SK-N-SH (cell line): ENCODE results near the gene IL17REL. TPM values are rescaled to one million over a fixed set of nuclear protein-coding genes. Genes with fewer than 3 reads are reported as not detected.

Experiments
- CTCF ChIA-PET: fragments of 300-600, 350-600 bp; formaldehyde crosslinking; extraction: SDS; loops from one replicate; lab custom pipeline; 2021; lab: Yijun Ruan, JAX
- POLR2A ChIA-PET: fragments of 350-600 bp; sonication (Branson Sonifier 250); formaldehyde crosslinking; extraction: SDS; loops from one replicate; lab custom pipeline; 2020; ENCODE audit warnings: antibody characterized with exemption, inconsistent platforms; lab: Yijun Ruan, JAX
- DNase-seq: peaks from one replicate; pipeline ENCODE4 v3.0.0; 2012
- H2AFZ ChIP-seq: fragments of 200-600 bp; sonication (generic); 2 replicates; pipeline ENCODE4 v1.8.1; 2016; ENCODE audit warnings: antibody characterized with exemption, mild to moderate bottlenecking, low read depth
- H3F3A ChIP-seq: fragments of 200-600 bp; sonication (generic); replicated peaks from 2 replicates; pipeline ENCODE3; 2016; ENCODE audit warnings: antibody characterized with exemption, mild to moderate bottlenecking; ENCODE audit not compliant: insufficient read depth
- H3K27ac ChIP-seq, 2 experiments: fragments of 200-500 bp in 1 of 2; fragments of 200-600 bp in 1 of 2; sonication (Bioruptor generic) in 1 of 2; sonication (generic), shearing (Covaris generic) in 1 of 2; 2 replicates each; pipeline versions ENCODE4 v1.5.1 to v1.6.1; 2014 to 2016; ENCODE audit warnings: low read depth in 2 of 2, inconsistent platforms in 1 of 2, low read length in 1 of 2, mild to moderate bottlenecking in 1 of 2, mixed read lengths in 1 of 2
- H3K27me3 ChIP-seq: fragments of 200-600 bp; sonication (generic), shearing (Covaris generic); 2 replicates; pipeline ENCODE4 v1.6.1; 2016; ENCODE audit warnings: mixed run types; ENCODE audit not compliant: insufficient read depth
- H3K36me3 ChIP-seq, 2 experiments: fragments of 200-500 bp in 1 of 2; fragments of 200-600 bp in 1 of 2; sonication (Bioruptor generic) in 1 of 2; sonication (generic) in 1 of 2; replicated peaks in 1 of 2; 2 replicates each; pipeline versions ENCODE3 to v1.5.1; 2014 to 2016; ENCODE audit warnings: low read length in 1 of 2, mild to moderate bottlenecking in 1 of 2; ENCODE audit not compliant: insufficient read depth in 2 of 2, control insufficient read depth in 1 of 2
- H3K4me1 ChIP-seq, 2 experiments: fragments of 200-500 bp in 1 of 2; fragments of 200-600 bp in 1 of 2; sonication (Bioruptor generic) in 1 of 2; sonication (generic), shearing (Covaris generic) in 1 of 2; 2 replicates each; pipeline versions ENCODE4 v1.5.1 to v1.6.1; 2014 to 2016; ENCODE audit warnings: low read depth in 1 of 2, low read length in 1 of 2, mixed run types in 1 of 2; ENCODE audit not compliant: insufficient read depth in 2 of 2, control insufficient read depth in 1 of 2
- H3K4me2 ChIP-seq: fragments of 200-600 bp; sonication (generic), shearing (Covaris generic); 2 replicates; pipeline ENCODE4 v1.6.1; 2017; ENCODE audit warnings: mixed run types
- H3K4me3 ChIP-seq, 2 experiments: fragments of 200-500 bp in 1 of 2; fragments of 200-600 bp in 1 of 2; sonication (Bioruptor generic) in 1 of 2; sonication (generic), shearing (Covaris generic) in 1 of 2; 2 replicates each; pipeline versions ENCODE4 v1.5.1 to v1.8.1; 2014 to 2016; ENCODE audit warnings: low read depth in 2 of 2, inconsistent platforms in 1 of 2, low read length in 1 of 2, mild to moderate bottlenecking in 1 of 2, mixed read lengths in 1 of 2, moderate library complexity in 1 of 2
- H3K79me2 ChIP-seq: fragments of 200-600 bp; sonication (generic); 2 replicates; pipeline ENCODE4 v1.8.1; 2017; ENCODE audit warnings: mild to moderate bottlenecking; ENCODE audit not compliant: insufficient read depth
- H3K9ac ChIP-seq: fragments of 200-600 bp; sonication (generic); 2 replicates; pipeline ENCODE4 v1.6.1; 2017; ENCODE audit warnings: mixed run types
- H3K9me2 ChIP-seq: fragments of 200-600 bp; sonication (generic); 2 replicates; pipeline ENCODE4 v1.6.1; 2017; ENCODE audit warnings: mixed run types
- H3K9me3 ChIP-seq: fragments of 200-600 bp; sonication (generic); 2 replicates; pipeline ENCODE4 v1.6.1; 2017; ENCODE audit warnings: mixed run types, mild to moderate bottlenecking, moderate library complexity
- H4K20me1 ChIP-seq: fragments of 200-600 bp; sonication (generic); 2 replicates; pipeline ENCODE4 v1.6.1; 2017; ENCODE audit warnings: mild to moderate bottlenecking, mixed run types; ENCODE audit not compliant: insufficient read depth
- CHD2 ChIP-seq: fragments of 150-350 bp; IDR thresholded peaks from 2 replicates; pipeline ENCODE4 v1.6.1; 2018; ENCODE audit warnings: low read length; ENCODE audit not compliant: partially characterized antibody
- ELF1 ChIP-seq: IDR thresholded peaks from 2 replicates; pipeline ENCODE4 v1.4.0; 2012
- EP300 ChIP-seq, 2 experiments: IDR thresholded peaks; 2 replicates each; pipeline versions ENCODE4 v1.4.0 to v1.6.1; 2012; ENCODE audit warnings: borderline replicate concordance in 1 of 2, low read depth in 1 of 2, low read length in 1 of 2
- FOXJ3 ChIP-seq: sonication (generic); formaldehyde crosslinking; IDR thresholded peaks from 2 replicates; pipeline ENCODE4 v1.5.1; 2020; ENCODE audit warnings: mild to moderate bottlenecking, missing genetic modification reagents
- FOXM1 ChIP-seq: IDR thresholded peaks from 2 replicates; pipeline ENCODE4 v1.4.0; 2012; ENCODE audit warnings: low read depth, mild to moderate bottlenecking
- GABPA ChIP-seq: IDR thresholded peaks from 2 replicates; pipeline ENCODE4 v1.4.0; 2012; ENCODE audit warnings: low read depth, mild to moderate bottlenecking
- IRF3 ChIP-seq: fragments of 150-350 bp; IDR thresholded peaks from 2 replicates; pipeline ENCODE4 v1.6.1; 2016; ENCODE audit warnings: mild to moderate bottlenecking, low read depth, low read length
- JUND ChIP-seq: IDR thresholded peaks from 2 replicates; pipeline ENCODE4 v1.4.0; 2012
- MAX ChIP-seq: IDR thresholded peaks from 2 replicates; pipeline ENCODE4 v1.4.0; 2012; ENCODE audit warnings: low read depth
- MEF2A ChIP-seq: IDR thresholded peaks from 2 replicates; pipeline ENCODE4 v1.4.0; 2012; ENCODE audit warnings: low read depth, borderline replicate concordance
- MXI1 ChIP-seq: IDR thresholded peaks from 2 replicates; pipeline ENCODE4 v1.6.1; 2012; ENCODE audit warnings: mild to moderate bottlenecking, low read depth, low read length, improper control_type of control experiment
- NRF1 ChIP-seq: IDR thresholded peaks from 2 replicates; pipeline ENCODE4 v1.6.1; 2012; ENCODE audit warnings: low read depth, mild to moderate bottlenecking, low read length
- POLR2AphosphoS5 ChIP-seq: IDR thresholded peaks from 2 replicates; pipeline ENCODE4 v1.6.1; 2012; ENCODE audit warnings: low read depth, low read length
- RAD21 ChIP-seq: IDR thresholded peaks from 2 replicates; pipeline ENCODE4 v1.6.1; 2012; ENCODE audit warnings: mild to moderate bottlenecking, low read length
- RCOR1 ChIP-seq: fragments of 150-350 bp; IDR thresholded peaks from 2 replicates; pipeline ENCODE4 v1.6.1; 2017; ENCODE audit warnings: antibody characterized with exemption, low read length
- RFX5 ChIP-seq: IDR thresholded peaks from 2 replicates; pipeline ENCODE4 v1.6.1; 2012; ENCODE audit warnings: mild to moderate bottlenecking, improper control_type of control experiment, low read length
- TAF1 ChIP-seq: IDR thresholded peaks from 2 replicates; pipeline ENCODE4 v1.6.1; 2012; ENCODE audit warnings: low read depth, mild to moderate bottlenecking, low read length, moderate library complexity, borderline replicate concordance
- TCF12 ChIP-seq: IDR thresholded peaks from 2 replicates; pipeline ENCODE4 v1.4.0; 2012
- TEAD4 ChIP-seq: IDR thresholded peaks from 2 replicates; pipeline ENCODE4 v1.4.0; 2012; ENCODE audit warnings: mild to moderate bottlenecking, borderline replicate concordance; ENCODE audit not compliant: insufficient read depth
- USF1 ChIP-seq: IDR thresholded peaks from 2 replicates; pipeline ENCODE4 v1.4.0; 2012; ENCODE audit warnings: low read depth, borderline replicate concordance
- USF2 ChIP-seq: fragments of 150-350 bp; IDR thresholded peaks from 2 replicates; pipeline ENCODE4 v1.6.1; 2017; ENCODE audit warnings: antibody characterized with exemption, low read length, low read depth, borderline replicate concordance
- WGBS: methylation state at CpG from one replicate; pipeline ENCODE4 v1.1.6; 2017; ENCODE audit warnings: low lambda C conversion rate; 5-methylcytosine and 5-hydroxymethylcytosine counted together
- polyA plus RNA-seq, 3 experiments: library from polyadenylated mRNA; depleted of rRNA; stranded (reverse); fragments of >200 nt; gene quantifications; 2 replicates each; pipeline ENCODE4 v1.2.3, GENCODE V29; 2012

Gene IL17REL
- polyA plus RNA-seq, 1 of the 3 experiments (the other 2 are of a cell fraction): not detected

GRCh38 chr22:49968313-49968830 is 44.2 kb downstream of the IL17REL start (continued):
- no peak for TF ChIP-seq MAX
- no peak for TF ChIP-seq MXI1
- TF ChIP-seq FOXM1: no peak

- Histone ChIP-seq H3K9me2 (no peaks in the 10 kb centered on the region), H2AFZ (no peak overlapping the region), H4K20me1 (no peaks in the 10 kb centered on the region), H3K4me2 (no peak overlapping the region), H3K9ac (no peak overlapping the region), H3K9me3 (no peaks in the 10 kb centered on the region), H3K79me2 (peaks cover 15% of the 10 kb centered on the region), H3K27me3 (no peaks in the 10 kb centered on the region), H3F3A (no peaks in the 10 kb centered on the region), H3K4me3 (no peak overlapping the region), H3K27ac (peak overlapping the region in 1 of 2 experiments; percentile 43; a peak in 1 of 4 replicates), H3K4me1 (peaks cover 16 to 25% of the 10 kb centered on the region in 2 experiments; a peak in 2 of 4 replicates), H3K36me3 (peaks cover 5 to 14% of the 10 kb centered on the region in 2 experiments)
- TF ChIP-seq CHD2 (no peak), FOXJ3 (CRISPR knock-in tag) (no peak), USF2 (0 out of 2 replicates have a peak, but pooled peaks have one; percentile 7), TAF1 (no peak), IRF3 (no peak), GABPA (no peak), USF1 (0 out of 2 replicates have a peak, but pooled peaks have one; percentile 14), FOXM1 (no peak), RAD21 (no peak), TEAD4 (no peak), RCOR1 (0 out of 2 replicates have a peak, but pooled peaks have one; percentile 14), RFX5 (no peak), TCF12 (no peak), JUND (no peak), POLR2AphosphoS5 (no peak), MXI1 (no peak), ELF1 (no peak), NRF1 (no peak), EP300 (IDR thresholded peaks at IDR 0.05; ENCODE audit: borderline replicate concordance in 1 of 2, low read depth in 1 of 2, low read length in 1 of 2) (no peak), MEF2A (no peak)
- WGBS: 76% methylated on average over 6 of the region's 18 CpGs
- peak; percentile 76 for DNase-seq
- ChIA-PET CTCF (interaction anchor here (1.3 to 3.9 kb wide), 8 partner anchors 12 to 178 kb away, joined by 3 to 18 read pairs (median 6); no protein-coding TSS in a partner anchor), POLR2A (no interaction called here)
Measured at GRCh38 chr22:49967706-49968208, 44.8 kb downstream of the IL17REL start.
